HG03558 (cell line): Measurements from ENCODE around the gene PADI2.

ENCODE experiments used
- ATAC-seq: cut with Tn5 transposase; IDR thresholded peaks from one replicate; pipeline ENCODE4 v1.9.1; 2021; ENCODE audit warnings: moderate number of reproducible peaks; ENCODE audit not compliant: unreplicated experiment; ENCODE audit errors: extremely low read depth

The PADI2 gene

DNA sequence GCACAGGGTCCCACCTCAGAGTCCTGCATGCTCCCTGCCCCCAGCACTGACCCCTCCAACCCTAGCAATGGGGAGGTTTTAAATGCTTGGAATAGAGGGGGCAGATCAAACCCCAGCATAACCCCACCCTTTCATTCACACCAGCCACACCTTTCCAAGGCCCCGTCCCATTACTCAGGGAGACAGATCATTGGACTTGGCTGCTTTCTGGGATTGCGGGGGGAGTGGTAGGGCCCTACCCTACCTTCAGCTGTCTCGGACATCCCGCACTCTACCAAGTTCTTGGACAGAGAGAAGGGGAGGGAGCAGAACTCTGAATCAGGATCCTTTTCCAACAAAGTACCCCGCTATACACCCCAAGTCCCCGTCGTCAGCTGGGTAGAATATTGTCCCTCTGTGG, 983 bp downstream of the PADI2 start:
- no peak for ATAC-seq

DNA sequence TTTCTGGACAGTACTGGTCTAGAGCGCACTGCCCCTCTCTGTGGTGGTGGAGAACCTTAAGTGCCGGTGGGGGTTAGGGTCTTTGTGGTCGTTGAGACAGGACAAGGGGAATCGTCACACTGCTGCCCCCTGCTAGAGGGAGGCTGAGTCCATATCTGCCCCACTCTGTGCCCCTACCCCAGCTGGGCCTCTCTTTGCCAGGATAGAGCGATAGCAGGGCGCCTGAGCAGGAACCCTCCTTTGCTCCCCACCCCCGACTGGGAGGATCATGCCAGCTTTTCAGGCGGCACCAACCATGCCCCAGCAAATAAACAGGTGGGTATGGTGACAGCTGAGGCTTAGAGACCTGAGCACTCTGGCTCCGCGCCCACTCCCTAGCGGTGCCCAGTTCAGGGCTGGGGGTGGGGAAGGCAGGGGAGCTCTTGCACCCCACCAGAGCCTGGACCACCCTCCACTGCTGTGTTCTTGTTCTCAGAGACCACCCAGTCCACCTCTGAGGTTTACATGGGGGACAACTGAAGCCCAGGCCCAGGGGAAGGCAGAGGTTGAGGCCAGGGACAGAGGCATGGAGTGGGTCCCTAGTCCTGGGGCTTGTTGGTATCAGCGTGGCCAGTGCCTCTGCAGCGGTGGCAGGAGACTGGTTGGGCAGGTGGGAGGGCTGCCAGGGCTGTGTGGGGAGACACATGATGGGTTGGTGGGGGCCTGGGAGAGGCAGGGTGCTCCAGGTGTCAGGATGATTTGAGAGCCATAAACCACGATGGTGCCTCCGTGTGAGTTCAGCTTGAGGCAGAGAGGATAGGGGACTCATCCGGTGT, 1.6 kb downstream of the PADI2 start:
- no peak for ATAC-seq

DNA sequence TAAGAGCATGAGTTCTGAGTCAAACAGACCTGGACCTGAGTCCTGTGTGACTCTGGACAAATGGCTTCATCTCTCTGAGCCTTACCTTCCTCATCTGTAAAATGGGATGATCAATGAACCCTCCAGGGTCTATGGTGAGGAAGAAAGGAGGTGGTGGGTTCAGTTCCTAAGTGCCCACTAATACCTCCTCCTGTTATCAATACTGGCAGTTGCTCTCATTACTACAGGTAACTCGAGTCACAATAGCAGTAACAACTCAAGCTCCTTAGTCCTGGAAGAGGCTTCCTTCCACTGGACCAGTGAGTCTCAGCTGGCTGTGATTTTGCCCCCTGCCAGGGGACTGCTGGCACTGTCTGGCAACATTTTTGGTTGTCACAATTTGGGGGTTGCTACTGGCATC, 2.6 kb downstream of the PADI2 start:
- no peak for ATAC-seq

GRCh38 chr1:17113963-17114362, 5.3 kb downstream of the PADI2 start:
- no peak for ATAC-seq

DNA sequence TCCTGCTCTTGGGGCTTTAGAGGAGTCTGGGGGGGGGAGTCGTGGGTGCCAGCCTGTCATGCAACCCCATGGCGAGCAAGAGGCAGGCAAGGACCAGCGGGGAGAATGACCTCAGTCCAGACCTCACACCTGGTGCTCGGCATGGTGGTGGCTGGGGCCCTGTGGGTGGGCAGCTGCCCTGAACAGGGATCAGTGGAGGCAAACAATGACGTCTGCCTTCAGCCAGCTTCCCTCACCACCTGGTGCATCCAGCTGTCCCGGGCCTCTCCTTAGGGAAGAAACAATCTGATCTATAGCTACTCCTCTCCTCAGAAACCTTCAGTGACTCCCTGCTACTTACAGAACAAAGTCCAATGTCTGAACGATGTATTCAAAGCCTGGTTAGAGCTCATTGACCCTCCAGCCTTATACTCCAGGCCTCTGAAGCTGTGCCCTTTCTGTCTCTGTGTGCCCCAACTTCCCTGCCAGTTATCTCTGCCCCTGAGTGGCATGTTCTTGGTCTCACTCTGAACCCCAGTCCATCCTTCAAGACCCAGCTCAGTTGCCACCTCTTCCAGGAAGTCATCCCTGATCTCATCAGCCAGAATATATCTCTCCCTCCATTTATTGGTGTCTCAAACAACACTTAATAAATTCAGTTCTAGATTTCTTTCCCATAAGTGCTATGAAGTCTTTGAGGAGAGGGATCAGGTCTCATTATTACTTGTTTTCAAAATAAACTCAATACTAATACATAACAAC, 6.6 kb downstream of the PADI2 start:
- no peak for ATAC-seq

GRCh38 chr1:17112076-17112475, 7.2 kb downstream of the PADI2 start:
- no peak for ATAC-seq

DNA sequence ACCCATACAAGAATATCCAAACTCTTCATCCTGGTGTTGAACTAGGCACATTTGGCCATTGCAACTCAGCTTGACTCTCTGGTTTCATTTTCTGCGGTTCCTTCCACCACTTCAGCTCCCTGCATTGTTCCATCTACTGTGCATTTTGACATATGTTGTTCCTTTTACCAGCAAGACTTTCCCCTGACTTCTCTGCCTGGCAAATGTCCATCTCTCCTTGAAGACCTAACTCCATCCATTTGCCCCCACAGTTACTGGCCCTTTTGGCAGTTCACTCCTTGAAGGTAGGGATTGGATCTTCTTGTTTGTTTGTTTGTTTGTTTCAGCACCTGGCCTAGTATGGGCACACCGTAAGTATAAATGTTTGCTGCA, 8.7 kb downstream of the PADI2 start:
- ATAC-seq = no peak

DNA sequence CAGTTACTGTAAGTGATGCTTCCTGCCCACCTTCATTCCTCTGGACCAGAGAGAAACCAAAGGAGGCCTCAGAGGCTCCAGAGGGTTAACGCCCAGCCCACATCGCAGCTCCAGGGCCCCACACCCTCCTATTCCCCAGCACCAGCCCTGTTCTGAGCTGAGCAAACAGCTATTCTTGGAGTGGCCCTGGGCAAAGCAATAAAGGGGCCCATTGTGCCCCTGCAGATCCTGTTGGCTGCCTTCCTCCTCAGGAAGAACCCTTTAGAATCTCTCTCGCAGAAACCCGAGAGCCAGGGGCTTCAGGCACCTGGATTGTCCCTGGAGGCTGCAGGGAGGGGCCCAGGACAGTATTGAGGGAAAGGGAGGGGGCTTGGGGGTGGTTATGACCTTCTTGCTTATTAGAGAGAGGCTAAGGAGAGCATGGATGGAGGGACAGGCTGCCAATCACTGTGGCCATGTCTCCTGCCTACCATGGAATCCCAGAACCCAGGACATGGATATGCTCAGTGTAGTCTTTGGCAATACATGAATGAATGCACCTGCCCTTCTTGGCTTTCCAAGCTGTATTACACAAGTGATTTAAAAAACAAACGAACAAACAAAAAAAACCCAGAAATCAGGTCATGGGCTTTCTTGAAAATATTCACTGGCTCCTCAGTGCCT, 9.2 kb downstream of the PADI2 start:
- no peak for ATAC-seq

GRCh38 chr1:17108786-17109185, 10.5 kb downstream of the PADI2 start:
- no peak for ATAC-seq

- no peak for ATAC-seq
Observed at GRCh38 chr1:17108360-17108759, 10.9 kb downstream of the PADI2 start.

GRCh38 chr1:17104782-17105181, 14.5 kb downstream of the PADI2 start:
- ATAC-seq = no peak

- no peak for ATAC-seq
Observed at GRCh38 chr1:17102232-17102631, 17.0 kb downstream of the PADI2 start.

DNA sequence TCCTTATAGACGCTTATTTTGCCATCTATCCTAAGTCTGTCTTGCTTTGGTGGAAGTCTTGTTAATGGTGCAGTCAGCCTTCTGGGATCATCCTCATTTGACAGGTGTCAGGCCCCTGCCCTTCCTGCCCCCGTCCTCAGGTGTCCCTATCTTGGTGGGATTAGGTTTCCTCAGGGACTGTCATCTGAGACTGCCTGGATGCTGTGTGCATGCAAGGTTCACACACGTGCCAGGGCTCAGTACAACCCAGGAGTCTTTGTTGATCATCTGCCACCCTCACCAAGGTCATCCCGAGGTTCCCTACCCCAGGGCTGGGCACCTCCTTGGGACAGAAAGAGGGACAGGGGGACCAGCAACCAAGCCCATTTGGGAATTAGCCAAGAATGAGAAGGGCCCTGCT, 18.0 kb downstream of the PADI2 start:
- ATAC-seq = no peak

GRCh38 chr1:17099616-17100340, 19.5 kb downstream of the PADI2 start:
- no peak for ATAC-seq

- ATAC-seq = no peak
Observed at GRCh38 chr1:17098446-17099317, 20.6 kb downstream of the PADI2 start.

- ATAC-seq = no peak
Observed at GRCh38 chr1:17097787-17098186, 21.5 kb downstream of the PADI2 start.

GRCh38 chr1:17097147-17097546, 22.1 kb downstream of the PADI2 start:
- no peak for ATAC-seq

DNA sequence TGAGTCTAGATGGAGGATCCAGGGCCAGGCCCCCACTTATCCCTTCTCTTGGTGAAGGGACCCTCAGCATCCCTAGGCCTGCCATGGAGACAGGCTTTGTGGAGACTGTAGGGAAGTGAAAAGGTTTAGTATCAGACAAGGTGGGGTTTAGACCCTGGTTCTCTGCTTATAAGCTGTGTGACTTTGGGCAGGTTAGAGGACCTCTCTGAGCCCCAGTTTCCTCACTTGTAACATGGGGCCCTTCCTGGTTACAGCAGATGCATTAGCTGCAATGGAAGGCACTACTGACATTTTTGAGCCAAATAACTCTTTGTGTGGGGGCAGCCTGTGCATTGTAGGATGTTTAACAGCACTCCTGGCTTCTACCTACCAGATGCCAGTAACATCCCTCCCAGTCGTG, 22.7 kb downstream of the PADI2 start:
- ATAC-seq = no peak

DNA sequence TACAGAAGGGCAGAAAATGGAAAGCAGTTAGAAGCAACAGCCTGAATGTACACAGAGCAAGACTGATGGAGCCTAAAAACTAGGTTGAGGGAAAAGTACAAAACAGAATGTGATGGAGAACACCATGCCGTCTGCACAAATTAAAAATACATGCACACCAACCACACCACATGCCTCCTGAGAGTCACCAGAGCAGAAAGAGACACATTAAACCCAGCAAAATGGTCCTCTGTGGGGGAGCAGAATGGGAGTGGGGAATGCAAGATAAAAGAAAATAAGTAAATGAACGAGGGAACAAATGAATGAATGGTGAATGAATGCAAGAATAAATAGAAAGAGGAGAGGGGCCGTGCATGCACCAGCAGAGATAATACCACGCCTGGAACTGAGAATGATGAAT, 24.1 kb downstream of the PADI2 start:
- ATAC-seq = no peak

GRCh38 chr1:17094664-17095063, 24.6 kb downstream of the PADI2 start:
- ATAC-seq = no peak
